Testis (tissue), 2 donors: Measurements from ENCODE around the gene TEX11.

Experiments used
- POLR2A ChIP-seq: fragments of 450-650 bp; IDR thresholded peaks from one replicate; pipeline ENCODE4 v1.6.1; 2017; ENCODE audit warnings: antibody characterized with exemption, mild to moderate bottlenecking, moderate library complexity
- TF ChIP-seq, protein P1 (sequence below), 3 experiments: fragments of 450-650 bp in 2 of 3; fragments of 200-600 bp in 1 of 3; sonication (generic) in 1 of 3; IDR thresholded peaks; one replicate each; pipeline ENCODE4 v1.5.1; 2016 to 2019; ENCODE audit warnings: antibody characterized with exemption in 3 of 3, mild to moderate bottlenecking in 2 of 3, moderate library complexity in 1 of 3

DNA sequence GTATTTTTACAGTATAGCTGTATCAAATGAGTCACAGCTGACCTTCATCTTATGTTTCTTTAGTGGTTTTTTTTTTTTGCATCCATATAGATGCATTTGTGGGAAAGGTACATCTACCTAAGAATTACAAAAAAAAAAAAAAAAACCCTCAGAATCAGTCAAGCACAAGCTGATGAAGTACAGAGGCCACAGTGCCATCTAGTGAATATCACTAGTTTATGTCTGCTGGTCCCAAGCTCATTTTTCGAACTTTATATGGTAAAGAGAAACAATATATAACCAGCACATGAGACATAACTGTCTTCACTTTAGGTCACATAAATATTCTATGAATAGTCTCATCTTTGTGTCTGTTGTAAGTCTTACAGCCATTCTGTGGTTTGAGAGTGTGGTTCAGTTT is 243.8 kb downstream of the TEX11 start:
- TF ChIP-seq POLR2A = no peak
- TF ChIP-seq, protein P1, sequence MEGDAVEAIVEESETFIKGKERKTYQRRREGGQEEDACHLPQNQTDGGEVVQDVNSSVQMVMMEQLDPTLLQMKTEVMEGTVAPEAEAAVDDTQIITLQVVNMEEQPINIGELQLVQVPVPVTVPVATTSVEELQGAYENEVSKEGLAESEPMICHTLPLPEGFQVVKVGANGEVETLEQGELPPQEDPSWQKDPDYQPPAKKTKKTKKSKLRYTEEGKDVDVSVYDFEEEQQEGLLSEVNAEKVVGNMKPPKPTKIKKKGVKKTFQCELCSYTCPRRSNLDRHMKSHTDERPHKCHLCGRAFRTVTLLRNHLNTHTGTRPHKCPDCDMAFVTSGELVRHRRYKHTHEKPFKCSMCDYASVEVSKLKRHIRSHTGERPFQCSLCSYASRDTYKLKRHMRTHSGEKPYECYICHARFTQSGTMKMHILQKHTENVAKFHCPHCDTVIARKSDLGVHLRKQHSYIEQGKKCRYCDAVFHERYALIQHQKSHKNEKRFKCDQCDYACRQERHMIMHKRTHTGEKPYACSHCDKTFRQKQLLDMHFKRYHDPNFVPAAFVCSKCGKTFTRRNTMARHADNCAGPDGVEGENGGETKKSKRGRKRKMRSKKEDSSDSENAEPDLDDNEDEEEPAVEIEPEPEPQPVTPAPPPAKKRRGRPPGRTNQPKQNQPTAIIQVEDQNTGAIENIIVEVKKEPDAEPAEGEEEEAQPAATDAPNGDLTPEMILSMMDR (IDR thresholded peaks at IDR 0.05) = no peak
